Measurements from ENCODE around the gene TMEM151A.

DNA sequence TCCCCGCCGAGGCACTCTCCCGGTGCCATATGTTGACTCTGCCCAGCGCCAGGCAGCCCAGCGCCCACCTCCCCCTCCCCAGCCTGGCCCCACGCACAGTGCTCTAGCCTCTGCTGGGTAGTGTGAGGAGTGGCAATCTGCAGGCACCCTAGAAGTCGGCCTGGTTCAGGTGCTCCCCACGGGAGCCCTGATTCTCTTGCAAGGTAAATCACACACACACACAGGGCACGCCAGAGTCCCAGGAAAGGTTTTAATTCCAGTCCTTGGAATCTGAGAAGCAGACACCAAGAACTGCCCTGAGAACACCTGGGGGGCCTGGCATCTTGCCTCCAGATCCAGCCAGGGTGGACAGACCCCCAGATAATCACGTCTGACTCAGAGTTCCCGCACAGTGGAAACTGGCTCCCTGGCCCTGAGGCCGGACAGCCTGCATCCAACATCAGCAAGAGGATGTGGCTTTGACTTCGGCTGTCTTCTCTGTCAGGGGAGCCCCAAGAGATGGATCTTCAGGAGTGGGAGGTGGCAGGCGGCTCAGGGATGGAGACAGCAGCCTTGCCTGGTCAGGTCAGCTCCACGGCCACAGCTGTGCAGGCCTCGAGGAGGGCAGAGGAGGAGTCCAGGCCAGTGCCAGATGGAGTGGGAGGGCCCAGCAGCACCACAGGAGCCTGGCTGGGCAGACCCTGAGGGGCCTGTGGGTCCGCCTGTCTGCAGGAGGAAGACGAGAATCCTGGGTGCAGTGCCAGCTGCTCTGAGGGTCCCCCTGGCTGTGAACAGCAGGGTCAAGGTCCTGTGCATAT lies 45.6 kb downstream of the TMEM151A start:
- TF ChIP-seq, protein P1, sequence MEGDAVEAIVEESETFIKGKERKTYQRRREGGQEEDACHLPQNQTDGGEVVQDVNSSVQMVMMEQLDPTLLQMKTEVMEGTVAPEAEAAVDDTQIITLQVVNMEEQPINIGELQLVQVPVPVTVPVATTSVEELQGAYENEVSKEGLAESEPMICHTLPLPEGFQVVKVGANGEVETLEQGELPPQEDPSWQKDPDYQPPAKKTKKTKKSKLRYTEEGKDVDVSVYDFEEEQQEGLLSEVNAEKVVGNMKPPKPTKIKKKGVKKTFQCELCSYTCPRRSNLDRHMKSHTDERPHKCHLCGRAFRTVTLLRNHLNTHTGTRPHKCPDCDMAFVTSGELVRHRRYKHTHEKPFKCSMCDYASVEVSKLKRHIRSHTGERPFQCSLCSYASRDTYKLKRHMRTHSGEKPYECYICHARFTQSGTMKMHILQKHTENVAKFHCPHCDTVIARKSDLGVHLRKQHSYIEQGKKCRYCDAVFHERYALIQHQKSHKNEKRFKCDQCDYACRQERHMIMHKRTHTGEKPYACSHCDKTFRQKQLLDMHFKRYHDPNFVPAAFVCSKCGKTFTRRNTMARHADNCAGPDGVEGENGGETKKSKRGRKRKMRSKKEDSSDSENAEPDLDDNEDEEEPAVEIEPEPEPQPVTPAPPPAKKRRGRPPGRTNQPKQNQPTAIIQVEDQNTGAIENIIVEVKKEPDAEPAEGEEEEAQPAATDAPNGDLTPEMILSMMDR (conservative IDR thresholded peaks at IDR 0.05; ENCODE audit: low read depth in 2 of 2) = no peak
- no peak for TF ChIP-seq EZH2 (IDR thresholded peaks at IDR 0.05; ENCODE audit: low read depth, unreplicated experiment)
- TF ChIP-seq EZH2phosphoT487 (IDR thresholded peaks at IDR 0.05; ENCODE audit: unreplicated experiment) = no peak
- TF ChIP-seq POLR2AphosphoS5 (IDR thresholded peaks at IDR 0.05; ENCODE audit: low read depth) = no peak
- no peak for TF ChIP-seq CREB1 (CRISPR knock-in tag; IDR thresholded peaks at IDR 0.05; ENCODE audit: low read depth)
- TF ChIP-seq, protein P2, sequence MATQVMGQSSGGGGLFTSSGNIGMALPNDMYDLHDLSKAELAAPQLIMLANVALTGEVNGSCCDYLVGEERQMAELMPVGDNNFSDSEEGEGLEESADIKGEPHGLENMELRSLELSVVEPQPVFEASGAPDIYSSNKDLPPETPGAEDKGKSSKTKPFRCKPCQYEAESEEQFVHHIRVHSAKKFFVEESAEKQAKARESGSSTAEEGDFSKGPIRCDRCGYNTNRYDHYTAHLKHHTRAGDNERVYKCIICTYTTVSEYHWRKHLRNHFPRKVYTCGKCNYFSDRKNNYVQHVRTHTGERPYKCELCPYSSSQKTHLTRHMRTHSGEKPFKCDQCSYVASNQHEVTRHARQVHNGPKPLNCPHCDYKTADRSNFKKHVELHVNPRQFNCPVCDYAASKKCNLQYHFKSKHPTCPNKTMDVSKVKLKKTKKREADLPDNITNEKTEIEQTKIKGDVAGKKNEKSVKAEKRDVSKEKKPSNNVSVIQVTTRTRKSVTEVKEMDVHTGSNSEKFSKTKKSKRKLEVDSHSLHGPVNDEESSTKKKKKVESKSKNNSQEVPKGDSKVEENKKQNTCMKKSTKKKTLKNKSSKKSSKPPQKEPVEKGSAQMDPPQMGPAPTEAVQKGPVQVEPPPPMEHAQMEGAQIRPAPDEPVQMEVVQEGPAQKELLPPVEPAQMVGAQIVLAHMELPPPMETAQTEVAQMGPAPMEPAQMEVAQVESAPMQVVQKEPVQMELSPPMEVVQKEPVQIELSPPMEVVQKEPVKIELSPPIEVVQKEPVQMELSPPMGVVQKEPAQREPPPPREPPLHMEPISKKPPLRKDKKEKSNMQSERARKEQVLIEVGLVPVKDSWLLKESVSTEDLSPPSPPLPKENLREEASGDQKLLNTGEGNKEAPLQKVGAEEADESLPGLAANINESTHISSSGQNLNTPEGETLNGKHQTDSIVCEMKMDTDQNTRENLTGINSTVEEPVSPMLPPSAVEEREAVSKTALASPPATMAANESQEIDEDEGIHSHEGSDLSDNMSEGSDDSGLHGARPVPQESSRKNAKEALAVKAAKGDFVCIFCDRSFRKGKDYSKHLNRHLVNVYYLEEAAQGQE (IDR thresholded peaks at IDR 0.05; ENCODE audit: unreplicated experiment) = no peak
- no peak for TF ChIP-seq JUNB (IDR thresholded peaks at IDR 0.05; ENCODE audit: unreplicated experiment)
- TF ChIP-seq, protein P3, sequence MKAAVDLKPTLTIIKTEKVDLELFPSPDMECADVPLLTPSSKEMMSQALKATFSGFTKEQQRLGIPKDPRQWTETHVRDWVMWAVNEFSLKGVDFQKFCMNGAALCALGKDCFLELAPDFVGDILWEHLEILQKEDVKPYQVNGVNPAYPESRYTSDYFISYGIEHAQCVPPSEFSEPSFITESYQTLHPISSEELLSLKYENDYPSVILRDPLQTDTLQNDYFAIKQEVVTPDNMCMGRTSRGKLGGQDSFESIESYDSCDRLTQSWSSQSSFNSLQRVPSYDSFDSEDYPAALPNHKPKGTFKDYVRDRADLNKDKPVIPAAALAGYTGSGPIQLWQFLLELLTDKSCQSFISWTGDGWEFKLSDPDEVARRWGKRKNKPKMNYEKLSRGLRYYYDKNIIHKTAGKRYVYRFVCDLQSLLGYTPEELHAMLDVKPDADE (IDR thresholded peaks at IDR 0.05) = no peak
- TF ChIP-seq STAT1 (IDR thresholded peaks at IDR 0.05; ENCODE audit: unreplicated experiment) = no peak
- TF ChIP-seq NANOG (IDR thresholded peaks at IDR 0.05; ENCODE audit: borderline replicate concordance) = no peak
